GM12873 (cell line): Measurements from ENCODE around the gene TMEM233.

Experiments
- CTCF ChIP-seq: IDR thresholded peaks from 2 replicates; pipeline ENCODE4 v1.5.1; 2012; ENCODE audit warnings: low read depth, mild to moderate bottlenecking, moderate library complexity, low read length, control low read depth; ENCODE audit not compliant: insufficient read depth; ENCODE audit errors: missing control alignments

TMEM233 gene

GRCh38 chr12:119645535-119646059 is 52.0 kb downstream of the TMEM233 start:
- no peak for TF ChIP-seq CTCF

- TF ChIP-seq CTCF, result peak; percentile 71
These were observed 55.7 kb downstream of the TMEM233 start for GRCh38 chr12:119649202-119649808.

- no peak for TF ChIP-seq CTCF
These were observed 59.1 kb downstream of the TMEM233 start for GRCh38 chr12:119652665-119653064.

GRCh38 chr12:119659289-119659897 is 65.8 kb downstream of the TMEM233 start:
- TF ChIP-seq CTCF, result peak; percentile 80

- no peak for TF ChIP-seq CTCF
These were observed 66.5 kb downstream of the TMEM233 start for GRCh38 chr12:119660076-119660475.

GRCh38 chr12:119661882-119662281 is 68.3 kb downstream of the TMEM233 start:
- no peak for TF ChIP-seq CTCF

- no peak for TF ChIP-seq CTCF
These were observed 71.1 kb downstream of the TMEM233 start for GRCh38 chr12:119664642-119665041.
